Neutrophil (primary cell): ENCODE data around the gene ACSF3.

Experiments used
- H3K27ac ChIP-seq: fragments of 200-600 bp; sonication (generic); 2 replicates; pipeline ENCODE4 v1.5.1; 2016; ENCODE audit warnings: mild to moderate bottlenecking, moderate library complexity
- H3K27me3 ChIP-seq: fragments of 200-600 bp; sonication (generic); 2 replicates; pipeline ENCODE4 v1.6.0; 2016; ENCODE audit warnings: mild to moderate bottlenecking
- H3K36me3 ChIP-seq: fragments of 200-600 bp; sonication (generic); 2 replicates; pipeline ENCODE4 v1.5.1; 2017
- H3K4me1 ChIP-seq, 2 experiments: fragments of 200-600 bp in 1 of 2; sonication (generic) in 1 of 2; 1 replicate in 1 of 2; 2 replicates in 1 of 2; pipeline versions ENCODE4 v1.5.1 to v1.6.1; 2013 to 2016; ENCODE audit warnings: low read depth in 1 of 2, low read length in 1 of 2, mild to moderate bottlenecking in 1 of 2, moderate library complexity in 1 of 2; ENCODE audit not compliant: control insufficient read depth in 1 of 2, insufficient read depth in 1 of 2
- H3K4me3 ChIP-seq, 2 experiments: fragments of 200-600 bp in 1 of 2; sonication (generic) in 1 of 2; 1 replicate in 1 of 2; 2 replicates in 1 of 2; pipeline ENCODE4 v1.5.1; 2013 to 2016; ENCODE audit warnings: low read depth in 1 of 2, low read length in 1 of 2, mild to moderate bottlenecking in 1 of 2, moderate library complexity in 1 of 2
- H3K9me3 ChIP-seq: fragments of 200-600 bp; sonication (generic); 2 replicates; pipeline ENCODE4 v1.5.1; 2016
- CTCF ChIP-seq: fragments of 200-600 bp; sonication (generic); IDR thresholded peaks from 2 replicates; pipeline ENCODE4 v1.5.1; 2016; ENCODE audit warnings: antibody characterized with exemption

Gene ACSF3

GRCh38 chr16:89112377-89113151, 18.9 kb downstream of the ACSF3 start:
- TF ChIP-seq CTCF: no peak
- H3K4me1 ChIP-seq: peaks cover 20 to 26% of the 10 kb centered on the region in 2 experiments
- H3K36me3 ChIP-seq: peaks cover 43% of the 10 kb centered on the region
- H3K27me3 ChIP-seq: no peaks in the 10 kb centered on the region
- H3K27ac ChIP-seq: no peak overlapping the region
- H3K9me3 ChIP-seq: no peaks in the 10 kb centered on the region
- H3K4me3 ChIP-seq: no peak overlapping the region

GRCh38 chr16:89113152-89113547, 19.5 kb downstream of the ACSF3 start:
- H3K36me3 ChIP-seq: peaks cover 43% of the 10 kb centered on the region
- no peaks in the 10 kb centered on the region for H3K27me3 ChIP-seq
- no peaks in the 10 kb centered on the region for H3K9me3 ChIP-seq
- TF ChIP-seq CTCF: no peak
- no peak overlapping the region for H3K27ac ChIP-seq
- H3K4me1 ChIP-seq: peaks cover 20 to 26% of the 10 kb centered on the region in 2 experiments
- no peak overlapping the region for H3K4me3 ChIP-seq

GRCh38 chr16:89113661-89114060, 20.0 kb downstream of the ACSF3 start:
- Histone ChIP-seq H3K4me1 (peaks cover 20 to 31% of the 10 kb centered on the region in 2 experiments), H3K4me3 (no peak overlapping the region), H3K9me3 (no peaks in the 10 kb centered on the region), H3K36me3 (peaks cover 43% of the 10 kb centered on the region), H3K27ac (no peak overlapping the region), H3K27me3 (no peaks in the 10 kb centered on the region)
- TF ChIP-seq CTCF: no peak

GRCh38 chr16:89114159-89114981, 20.7 kb downstream of the ACSF3 start:
- Histone ChIP-seq H3K4me3 (peak overlapping the region; percentile 35 to 60), H3K4me1 (peaks cover 26 to 38% of the 10 kb centered on the region in 2 experiments), H3K9me3 (no peaks in the 10 kb centered on the region), H3K27me3 (no peaks in the 10 kb centered on the region), H3K27ac (peak overlapping the region; percentile 85), H3K36me3 (peaks cover 43% of the 10 kb centered on the region)
- TF ChIP-seq CTCF: no peak

GRCh38 chr16:89115216-89115861, 21.7 kb downstream of the ACSF3 start:
- Histone ChIP-seq H3K4me3 (peak overlapping the region; percentile 35 to 60), H3K4me1 (peaks cover 29 to 40% of the 10 kb centered on the region in 2 experiments), H3K27me3 (no peaks in the 10 kb centered on the region), H3K36me3 (peaks cover 51% of the 10 kb centered on the region), H3K9me3 (no peaks in the 10 kb centered on the region), H3K27ac (peak overlapping the region; percentile 85)
- TF ChIP-seq CTCF: no peak
